UCSD-AML1 (cell line): Measurements from ENCODE around the gene SEMA3G.

Source experiments
- DNase-seq: peaks from one replicate; lab custom pipeline; 2025; ENCODE audit not compliant: unreplicated experiment; lab: John Stamatoyannopoulos, UW

The SEMA3G gene

GRCh38 chr3:52444860-52445793 lies at the start of gene SEMA3G:
Gene SEMA3G, minus strand, starts transcription at chr3:52445103. Its CDS starts 76 bp downstream, at chr3:52445027.
- DNase-seq: peak; percentile 78

- DNase-seq: no peak
Measured at GRCh38 chr3:52494445-52494844, 49.5 kb upstream of the SEMA3G start.

GRCh38 chr3:52493232-52494017 lies 48.5 kb upstream of the SEMA3G start:
- DNase-seq: no peak

GRCh38 chr3:52492059-52492458 lies 47.2 kb upstream of the SEMA3G start:
- no peak for DNase-seq

GRCh38 chr3:52490939-52491526 lies 46.1 kb upstream of the SEMA3G start:
- DNase-seq: peak; percentile 77

DNA sequence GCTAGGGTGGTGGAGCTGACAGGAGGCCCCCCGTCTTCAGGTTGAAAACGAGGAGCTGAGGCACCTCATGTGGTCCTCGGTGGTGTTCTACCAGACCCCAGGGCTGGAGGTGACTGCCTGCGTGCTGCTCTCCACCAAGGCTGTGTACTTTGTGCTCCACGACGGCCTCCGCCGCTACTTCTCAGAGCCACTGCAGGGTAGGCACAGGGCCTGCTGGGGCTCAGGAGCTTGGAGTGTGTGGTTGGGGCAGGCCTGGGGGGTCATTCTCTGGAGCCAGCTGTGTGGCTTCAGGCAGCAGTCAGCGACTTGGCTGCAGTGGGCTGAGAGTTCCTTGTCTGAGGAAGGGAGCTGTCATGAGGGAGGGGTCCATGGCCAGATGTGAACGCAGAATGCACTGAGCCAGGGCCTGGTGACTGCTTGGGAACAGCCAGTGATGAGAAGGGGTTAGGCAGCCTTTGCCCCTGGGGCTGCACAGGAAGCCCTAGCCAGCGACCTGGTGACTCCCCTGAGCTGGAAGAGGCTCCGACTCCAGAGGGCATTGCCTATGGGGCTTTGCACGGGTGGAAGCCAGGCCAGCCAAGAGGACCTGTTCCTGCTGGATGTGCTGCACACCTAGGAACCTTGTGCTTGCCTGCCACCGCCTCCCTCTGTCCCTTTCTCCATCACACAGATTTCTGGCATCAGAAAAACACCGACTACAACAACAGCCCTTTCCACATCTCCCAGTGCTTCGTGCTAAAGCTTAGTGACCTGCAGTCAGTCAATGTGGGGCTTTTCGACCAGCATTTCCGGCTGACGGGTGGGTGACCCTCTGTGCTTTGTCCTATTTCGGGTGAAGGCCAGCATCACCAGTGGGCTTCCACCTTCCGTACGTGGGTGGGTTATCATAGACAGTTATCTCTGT lies 45.4 kb upstream of the SEMA3G start:
- DNase-seq: no peak

DNA sequence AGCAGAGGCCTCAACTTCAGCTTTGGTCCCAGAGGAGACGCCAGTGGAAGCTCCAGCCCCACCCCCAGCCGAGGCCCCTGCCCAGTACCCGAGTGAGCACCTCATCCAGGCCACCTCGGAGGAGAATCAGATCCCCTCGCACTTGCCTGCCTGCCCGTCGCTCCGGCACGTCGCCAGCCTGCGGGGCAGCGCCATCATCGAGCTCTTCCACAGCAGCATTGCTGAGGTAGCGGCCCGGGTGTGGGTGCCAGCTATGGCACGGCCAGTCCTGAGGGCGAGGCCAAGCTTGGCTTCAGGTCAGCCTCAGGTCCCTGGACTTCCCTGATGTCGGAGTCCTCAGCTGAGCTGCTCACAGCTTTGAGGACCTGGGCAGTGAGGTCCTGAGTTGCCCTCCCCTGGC lies 44.5 kb upstream of the SEMA3G start:
- no peak for DNase-seq

- DNase-seq: no peak
Measured at GRCh38 chr3:52488746-52489145, 43.8 kb upstream of the SEMA3G start.

- DNase-seq: no peak
Measured at GRCh38 chr3:52487788-52488691, 43.1 kb upstream of the SEMA3G start.

GRCh38 chr3:52487050-52487787 lies 42.3 kb upstream of the SEMA3G start:
- no peak for DNase-seq

DNA sequence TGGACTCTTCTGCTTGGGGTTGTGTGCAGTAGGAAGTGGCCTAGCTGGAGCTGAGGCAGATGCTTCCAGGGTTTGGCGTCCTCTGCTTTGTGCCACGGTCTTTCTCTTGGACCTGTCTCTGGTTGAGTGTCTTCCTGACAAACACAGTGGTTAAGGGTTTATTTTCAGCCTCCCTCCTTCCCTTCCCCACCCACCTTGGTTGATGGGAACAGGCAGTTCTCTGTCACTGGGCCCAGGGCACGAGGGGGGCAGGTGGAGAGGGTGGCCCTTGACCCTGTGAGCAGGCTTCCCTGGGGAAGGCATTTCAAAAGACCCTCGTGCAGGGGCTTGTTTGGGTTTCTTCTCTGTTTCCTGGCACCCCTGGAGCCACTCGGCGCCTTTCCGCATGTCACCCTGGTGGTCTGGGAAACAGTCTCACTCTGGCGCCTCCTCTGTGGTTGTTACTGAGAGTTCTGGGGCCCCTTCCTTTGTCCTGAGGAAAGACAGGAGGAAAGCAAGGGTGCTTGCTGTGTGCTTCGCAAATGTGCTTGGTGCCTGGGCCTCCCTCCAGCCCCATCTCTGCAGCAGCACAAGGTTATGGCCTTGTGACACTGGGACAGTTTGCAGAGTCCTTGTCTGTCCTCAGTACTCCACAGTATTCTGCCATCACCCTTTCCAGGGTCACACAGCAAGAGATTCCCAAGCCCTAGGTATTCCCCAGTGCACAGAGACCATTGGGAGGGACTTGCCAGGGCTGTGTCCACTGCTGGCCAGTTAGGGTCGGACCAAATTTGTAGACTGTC lies 40.0 kb upstream of the SEMA3G start:
- no peak for DNase-seq

DNA sequence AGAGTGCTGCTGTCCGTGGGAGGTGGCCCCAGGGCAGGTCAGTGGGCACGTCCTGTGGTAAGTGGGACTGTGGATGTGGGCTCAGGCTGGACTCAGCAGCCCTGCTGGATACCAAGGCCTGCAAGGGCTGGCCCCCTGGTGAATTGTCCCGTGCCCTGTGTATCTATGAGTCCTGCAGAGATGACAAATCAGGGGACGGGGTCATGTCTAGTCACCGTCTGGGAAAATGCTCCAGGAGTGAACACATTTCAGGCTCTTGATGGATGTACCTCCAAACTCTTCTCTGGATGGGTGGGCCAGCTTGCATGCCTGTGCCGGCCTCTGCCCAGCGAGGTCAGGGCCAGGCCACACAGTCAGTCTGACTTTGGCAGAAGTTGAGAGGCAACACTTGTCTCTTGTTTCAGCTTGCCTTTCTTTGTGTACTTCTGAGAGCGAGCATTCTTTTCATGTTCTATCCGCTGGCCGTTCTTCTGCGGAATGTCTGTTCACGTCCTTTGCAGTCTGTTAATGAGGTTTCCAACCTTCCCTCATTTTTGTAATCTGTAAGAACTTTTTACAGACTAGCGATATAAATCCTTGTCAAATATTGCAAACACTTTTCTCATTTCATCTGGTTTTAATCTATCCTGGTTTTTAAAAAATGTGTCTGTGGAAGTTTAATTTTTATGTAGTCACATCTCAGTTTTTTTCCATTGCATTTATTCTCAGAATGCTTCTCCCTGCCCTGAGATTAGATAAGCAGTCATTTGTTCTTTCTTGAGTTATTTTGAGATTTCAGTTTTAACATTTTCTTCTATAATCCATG lies 38.9 kb upstream of the SEMA3G start:
- no peak for DNase-seq

GRCh38 chr3:52483081-52483480 lies 38.2 kb upstream of the SEMA3G start:
- DNase-seq: no peak

- peak; percentile 17 for DNase-seq
Measured at GRCh38 chr3:52481819-52482521, 37.1 kb upstream of the SEMA3G start.

GRCh38 chr3:52480768-52481715 lies 36.1 kb upstream of the SEMA3G start:
- DNase-seq: no peak
